ENCODE results near the gene CLIC4. TPM values are rescaled to one million over a fixed set of nuclear protein-coding genes. Genes with fewer than 3 reads are reported as not detected.

CLIC4 gene
- total RNA-seq, 2 donors from 2014 or later = 77.2 to 124 TPM

DNA sequence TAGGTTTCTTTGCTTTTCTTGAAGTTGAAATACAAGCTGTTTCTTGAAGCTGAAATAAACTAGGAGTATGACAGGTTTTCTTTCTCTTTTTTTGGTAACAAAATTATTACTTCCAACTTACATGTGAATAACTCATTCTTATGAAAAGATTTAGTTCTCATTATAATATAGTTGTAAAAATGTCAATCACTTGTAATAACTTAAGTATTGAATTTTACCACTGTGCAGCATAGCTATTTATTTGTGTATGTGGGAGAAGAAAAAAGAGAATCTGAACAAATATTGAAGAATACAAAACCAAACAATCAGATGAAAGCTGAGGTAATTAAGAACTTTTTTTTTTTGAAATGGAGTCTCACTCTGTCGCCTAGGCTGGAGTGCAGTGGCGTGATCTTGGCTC lies 11.1 kb downstream of the CLIC4 start:
- H3K9me3 ChIP-seq = no peaks in the 10 kb centered on the region
- intact Hi-C loops (cut with DNase I) = no loop called here
- H3K4me1 ChIP-seq (replicated peaks) = no peaks in the 10 kb centered on the region
- no peak for DNase-seq (ENCODE audit: low spot score)
- no peaks in the 10 kb centered on the region for H3K36me3 ChIP-seq
- 74% methylated on average over 2 of the region's 2 CpGs for WGBS
- no peak for TF ChIP-seq POLR2AphosphoS5 (IDR thresholded peaks at IDR 0.05)
- TF ChIP-seq POLR2A (IDR thresholded peaks at IDR 0.05) = no peak
- TF ChIP-seq, protein P1, sequence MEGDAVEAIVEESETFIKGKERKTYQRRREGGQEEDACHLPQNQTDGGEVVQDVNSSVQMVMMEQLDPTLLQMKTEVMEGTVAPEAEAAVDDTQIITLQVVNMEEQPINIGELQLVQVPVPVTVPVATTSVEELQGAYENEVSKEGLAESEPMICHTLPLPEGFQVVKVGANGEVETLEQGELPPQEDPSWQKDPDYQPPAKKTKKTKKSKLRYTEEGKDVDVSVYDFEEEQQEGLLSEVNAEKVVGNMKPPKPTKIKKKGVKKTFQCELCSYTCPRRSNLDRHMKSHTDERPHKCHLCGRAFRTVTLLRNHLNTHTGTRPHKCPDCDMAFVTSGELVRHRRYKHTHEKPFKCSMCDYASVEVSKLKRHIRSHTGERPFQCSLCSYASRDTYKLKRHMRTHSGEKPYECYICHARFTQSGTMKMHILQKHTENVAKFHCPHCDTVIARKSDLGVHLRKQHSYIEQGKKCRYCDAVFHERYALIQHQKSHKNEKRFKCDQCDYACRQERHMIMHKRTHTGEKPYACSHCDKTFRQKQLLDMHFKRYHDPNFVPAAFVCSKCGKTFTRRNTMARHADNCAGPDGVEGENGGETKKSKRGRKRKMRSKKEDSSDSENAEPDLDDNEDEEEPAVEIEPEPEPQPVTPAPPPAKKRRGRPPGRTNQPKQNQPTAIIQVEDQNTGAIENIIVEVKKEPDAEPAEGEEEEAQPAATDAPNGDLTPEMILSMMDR (IDR thresholded peaks at IDR 0.05) = no peak
- H3K4me3 ChIP-seq = no peak overlapping the region
- H3K27ac ChIP-seq = no peak overlapping the region
- H3K27me3 ChIP-seq (replicated peaks; ENCODE audit: insufficient read depth) = no peaks in the 10 kb centered on the region

DNA sequence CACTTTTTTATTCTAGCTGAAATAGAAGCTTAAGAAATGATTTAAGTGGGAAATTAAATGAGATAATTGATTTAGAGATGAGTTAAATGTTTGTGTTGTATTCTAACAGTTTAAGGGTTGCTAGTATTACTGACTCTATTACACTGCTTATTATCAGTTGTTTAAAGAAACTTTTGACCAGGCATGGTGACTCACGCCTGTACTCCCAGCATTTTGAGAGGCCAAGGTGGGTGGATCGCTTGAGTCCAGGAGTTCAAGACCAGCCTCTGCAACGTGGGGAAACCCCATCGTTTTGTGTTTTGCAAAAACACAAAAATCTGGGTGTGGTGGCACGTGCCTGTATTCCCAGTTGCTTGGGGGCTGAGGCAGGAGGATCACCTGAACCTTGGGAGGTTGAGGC lies 14.2 kb downstream of the CLIC4 start:
- TF ChIP-seq POLR2A (IDR thresholded peaks at IDR 0.05) = no peak
- TF ChIP-seq, protein P1 (IDR thresholded peaks at IDR 0.05) = no peak
- TF ChIP-seq POLR2AphosphoS5 (IDR thresholded peaks at IDR 0.05) = no peak
- no peak for DNase-seq (ENCODE audit: low spot score)
- intact Hi-C loops (cut with DNase I) = no loop called here
- no peaks in the 10 kb centered on the region for H3K4me1 ChIP-seq (replicated peaks)
- no peaks in the 10 kb centered on the region for H3K9me3 ChIP-seq
- H3K36me3 ChIP-seq = no peaks in the 10 kb centered on the region
- no peak overlapping the region for H3K27ac ChIP-seq
- no peaks in the 10 kb centered on the region for H3K27me3 ChIP-seq (replicated peaks; ENCODE audit: insufficient read depth)
- WGBS = 97% methylated on average over 5 of the region's 5 CpGs
- no peak overlapping the region for H3K4me3 ChIP-seq

GRCh38 chr1:24761582-24761981 lies 16.3 kb downstream of the CLIC4 start:
- H3K9me3 ChIP-seq = no peaks in the 10 kb centered on the region
- intact Hi-C loops (cut with DNase I) = no loop called here
- DNase-seq (ENCODE audit: low spot score) = no peak
- no peak for TF ChIP-seq POLR2A (IDR thresholded peaks at IDR 0.05)
- no peak for TF ChIP-seq POLR2AphosphoS5 (IDR thresholded peaks at IDR 0.05)
- TF ChIP-seq, protein P1 (IDR thresholded peaks at IDR 0.05) = no peak
- H3K27ac ChIP-seq = no peak overlapping the region
- H3K4me1 ChIP-seq (replicated peaks) = no peaks in the 10 kb centered on the region
- H3K27me3 ChIP-seq (replicated peaks; ENCODE audit: insufficient read depth) = no peaks in the 10 kb centered on the region
- 65% methylated on average over 1 of the region's 1 CpG for WGBS
- H3K4me3 ChIP-seq = no peak overlapping the region
- no peaks in the 10 kb centered on the region for H3K36me3 ChIP-seq

- Histone ChIP-seq H3K4me1 (replicated peaks) (no peaks in the 10 kb centered on the region), H3K4me3 (no peak overlapping the region), H3K36me3 (no peaks in the 10 kb centered on the region), H3K9me3 (no peaks in the 10 kb centered on the region), H3K27me3 (replicated peaks; ENCODE audit: insufficient read depth) (no peaks in the 10 kb centered on the region), H3K27ac (no peak overlapping the region)
- intact Hi-C loops (cut with DNase I) = no loop called here
- 77% methylated on average over 3 of the region's 3 CpGs for WGBS
- DNase-seq (ENCODE audit: low spot score) = no peak
- TF ChIP-seq POLR2A (IDR thresholded peaks at IDR 0.05) = no peak
- TF ChIP-seq POLR2AphosphoS5 (IDR thresholded peaks at IDR 0.05) = no peak
- TF ChIP-seq, protein P1 (IDR thresholded peaks at IDR 0.05) = no peak
Observed at GRCh38 chr1:24762133-24762676, 17.0 kb downstream of the CLIC4 start.

- H3K4me1 ChIP-seq (replicated peaks) = no peaks in the 10 kb centered on the region
- intact Hi-C loops (cut with DNase I) = no loop called here
Observed at GRCh38 chr1:24763671-24764070, 18.4 kb downstream of the CLIC4 start.

More at GRCh38 chr1:24763671-24764070, 18.4 kb downstream of the CLIC4 start:
- Histone ChIP-seq H3K36me3 (no peaks in the 10 kb centered on the region), H3K4me3 (no peak overlapping the region), H3K9me3 (no peaks in the 10 kb centered on the region), H3K27me3 (replicated peaks; ENCODE audit: insufficient read depth) (no peaks in the 10 kb centered on the region), H3K27ac (no peak overlapping the region)
- WGBS = 84% methylated on average over 3 of the region's 3 CpGs
- no peak for DNase-seq (ENCODE audit: low spot score)
- TF ChIP-seq POLR2A (IDR thresholded peaks at IDR 0.05) = no peak
